HEK293 (cell line): ENCODE results near the gene MSANTD1.

Experiments used
- CTCF ChIP-seq: fragments of 450-650 bp; formaldehyde crosslinking; IDR thresholded peaks from 2 replicates; pipeline ENCODE4 v1.5.1; 2016; ENCODE audit warnings: missing biosample characterization, missing genetic modification characterization
- REST ChIP-seq: fragments of 450-650 bp; formaldehyde crosslinking; IDR thresholded peaks from 2 replicates; pipeline ENCODE4 v1.5.1; 2016; ENCODE audit warnings: missing biosample characterization, missing genetic modification characterization
- YY1 ChIP-seq: fragments of 450-650 bp; formaldehyde crosslinking; IDR thresholded peaks from 2 replicates; pipeline ENCODE4 v1.5.1; 2018; ENCODE audit warnings: missing biosample characterization, missing genetic modification characterization
- ZBTB49 ChIP-seq: fragments of 450-650 bp; formaldehyde crosslinking; IDR thresholded peaks from 2 replicates; pipeline ENCODE4 v1.5.1; 2016; ENCODE audit warnings: missing biosample characterization, missing genetic modification characterization, low read depth
- ZNF112 ChIP-seq: fragments of 450-650 bp; formaldehyde crosslinking; IDR thresholded peaks from 2 replicates; pipeline ENCODE4 v1.5.0; 2017; ENCODE audit warnings: missing biosample characterization, missing genetic modification characterization
- ZNF248 ChIP-seq: fragments of 450-650 bp; formaldehyde crosslinking; IDR thresholded peaks from 2 replicates; pipeline ENCODE4 v1.5.1; 2017; ENCODE audit warnings: missing biosample characterization, missing genetic modification characterization
- ZNF280C ChIP-seq: fragments of 450-650 bp; formaldehyde crosslinking; IDR thresholded peaks from 2 replicates; pipeline ENCODE4 v1.5.1; 2016; ENCODE audit warnings: missing biosample characterization, missing genetic modification characterization

GRCh38 chr4:3271131-3271530 lies 22.2 kb downstream of the MSANTD1 start:
- no peak for TF ChIP-seq ZNF280C (tag by site-specific recombination)
- TF ChIP-seq REST = no peak
- TF ChIP-seq YY1 (tag by site-specific recombination) = no peak
- no peak for TF ChIP-seq ZNF112
- TF ChIP-seq ZBTB49 = no peak
- TF ChIP-seq CTCF (tag by site-specific recombination) = no peak
- no peak for TF ChIP-seq ZNF248
